PC-3 (cell line): ENCODE measurements around the gene OPN1MW3. TPM values are rescaled to one million over a fixed set of nuclear protein-coding genes. Genes with fewer than 3 reads are reported as not detected.
"Not testable (repeated sequence)": the region's sequence is repeated elsewhere in the genome, so short reads cannot be mapped to it uniquely, and the experiment has no call there.

ENCODE experiments used
- ATAC-seq: fragments of 200-7000 bp; cut with Tn5 transposase; 2 replicates; pipeline ENCODE4 v1.9.1; 2020; ENCODE audit warnings: mild to moderate bottlenecking, moderate library complexity
- BruUV-seq: library from RNA; stranded (reverse); fragments of 400-500 nt; replicated peaks from 2 replicates; lab custom pipeline; 2021; lab: Mats Ljungman, UMichigan
- CTCF ChIA-PET: fragments of 300-600 bp; sonication (Branson Sonifier 250); formaldehyde crosslinking; loops from one replicate; lab custom pipeline; 2022; ENCODE audit warnings: antibody characterized with exemption; lab: Charles Lee
- POLR2A ChIA-PET: fragments of 300-600 bp; sonication (Branson Sonifier 250); formaldehyde crosslinking; loops from one replicate; lab custom pipeline; 2022; ENCODE audit warnings: antibody characterized with exemption; ENCODE audit not compliant: unreplicated experiment; lab: Charles Lee
- DNase-seq: peaks from one replicate; pipeline ENCODE4 v3.0.0-alpha.2; 2015
- H2AFZ ChIP-seq: fragments of 300-600 bp; sonication (generic); 2 replicates; pipeline ENCODE4 v1.6.0; 2016; ENCODE audit warnings: antibody characterized with exemption, low read length
- H3F3A ChIP-seq: fragments of 300-600 bp; sonication (generic); one replicate; pipeline ENCODE4 v1.6.0; 2017; ENCODE audit warnings: antibody characterized with exemption, low read length, control low read depth, mild to moderate bottlenecking; ENCODE audit not compliant: unreplicated experiment
- H3K27ac ChIP-seq: fragments of 300-600 bp; sonication (generic); 2 replicates; pipeline ENCODE4 v1.5.1; 2016; ENCODE audit warnings: mild to moderate bottlenecking, low read length
- H3K27me3 ChIP-seq: fragments of 300-600 bp; sonication (generic); 2 replicates; pipeline ENCODE4 v1.6.1; 2016; ENCODE audit warnings: low read length, mixed read lengths
- H3K36me3 ChIP-seq: fragments of 300-600 bp; sonication (generic); 2 replicates; pipeline ENCODE4 v1.6.1; 2016; ENCODE audit warnings: low read depth, mixed run types, low read length, mixed read lengths
- H3K4me1 ChIP-seq: fragments of 300-600 bp; sonication (generic); 2 replicates; pipeline ENCODE4 v1.5.1; 2016; ENCODE audit warnings: low read length; ENCODE audit not compliant: insufficient read depth
- H3K4me2 ChIP-seq: fragments of 300-600 bp; sonication (generic); 2 replicates; pipeline ENCODE4 v1.6.0; 2016; ENCODE audit warnings: low read length
- H3K4me3 ChIP-seq: fragments of 300-600 bp; sonication (generic); 2 replicates; pipeline ENCODE4 v1.5.1; 2016; ENCODE audit warnings: mild to moderate bottlenecking, low read length, mixed read lengths
- H3K79me2 ChIP-seq: fragments of 300-600 bp; sonication (generic); 2 replicates; pipeline ENCODE4 v1.6.1; 2017; ENCODE audit warnings: low read length, mixed read lengths
- H3K9ac ChIP-seq: fragments of 300-600 bp; sonication (generic); 2 replicates; pipeline ENCODE4 v1.6.0; 2016; ENCODE audit warnings: mild to moderate bottlenecking, low read length
- H3K9me2 ChIP-seq: fragments of 300-600 bp; sonication (generic); replicated peaks from 2 replicates; pipeline ENCODE4 v1.6.1; 2016; ENCODE audit warnings: mixed run types, low read length, mixed read lengths
- H3K9me3 ChIP-seq: fragments of 300-600 bp; sonication (generic); 2 replicates; pipeline ENCODE4 v1.6.1; 2016; ENCODE audit warnings: low read length, mixed read lengths
- H4K20me1 ChIP-seq: fragments of 300-600 bp; sonication (generic); 2 replicates; pipeline ENCODE4 v1.6.1; 2016; ENCODE audit warnings: low read length, mixed read lengths
- intact Hi-C: fragments of 100-400 bp; cut with micrococcal nuclease; formaldehyde crosslinking; loops from 2 replicates; pipeline ENCODE4 v1.9.0; 2023
- total RNA-seq: library from RNA; depleted of rRNA; stranded (reverse); fragments of >200 nt; gene quantifications from 2 replicates; pipeline ENCODE4 v1.2.3, GENCODE V29; 2014

Gene OPN1MW3
- total RNA-seq, 1 experiment from 2014 or later = not detected

- H3F3A ChIP-seq, H3K36me3 ChIP-seq, DNase-seq, H3K27me3 ChIP-seq, H3K4me1 ChIP-seq, H3K9me2 ChIP-seq, H3K27ac ChIP-seq, H3K9me3 ChIP-seq, H4K20me1 ChIP-seq, intact Hi-C loops, POLR2A ChIA-PET, H2AFZ ChIP-seq, H3K4me3 ChIP-seq, H3K9ac ChIP-seq, H3K79me2 ChIP-seq, BruUV-seq, CTCF ChIA-PET, ATAC-seq, H3K4me2 ChIP-seq: not testable (repeated sequence)
Observed at GRCh38 chrX:154248076-154248475, 9.3 kb upstream of the OPN1MW3 start.

- H3K4me2 ChIP-seq, H3K79me2 ChIP-seq, DNase-seq, POLR2A ChIA-PET, H3K9ac ChIP-seq, H3K4me3 ChIP-seq, H2AFZ ChIP-seq, H3K9me2 ChIP-seq, CTCF ChIA-PET, H4K20me1 ChIP-seq, H3K36me3 ChIP-seq, H3K4me1 ChIP-seq, BruUV-seq, H3K9me3 ChIP-seq, intact Hi-C loops, H3K27ac ChIP-seq, H3F3A ChIP-seq, ATAC-seq, H3K27me3 ChIP-seq: not testable (repeated sequence)
Observed at GRCh38 chrX:154258711-154259110, 1.3 kb downstream of the OPN1MW3 start.

- H3K27ac ChIP-seq, CTCF ChIA-PET, H4K20me1 ChIP-seq, H3K36me3 ChIP-seq, H2AFZ ChIP-seq, intact Hi-C loops, H3K4me2 ChIP-seq, H3K79me2 ChIP-seq, ATAC-seq, DNase-seq, H3K9me2 ChIP-seq, H3K4me3 ChIP-seq, POLR2A ChIA-PET, H3K9ac ChIP-seq, H3K4me1 ChIP-seq, H3K9me3 ChIP-seq, BruUV-seq, H3F3A ChIP-seq, H3K27me3 ChIP-seq: not testable (repeated sequence)
Observed at GRCh38 chrX:154263072-154263471, 5.7 kb downstream of the OPN1MW3 start.

GRCh38 chrX:154269245-154269644, 11.9 kb downstream of the OPN1MW3 start:
- H3K4me3 ChIP-seq, H3K9me3 ChIP-seq, CTCF ChIA-PET, H4K20me1 ChIP-seq, H3K9me2 ChIP-seq, H3F3A ChIP-seq, DNase-seq, H3K27ac ChIP-seq, H3K4me1 ChIP-seq, intact Hi-C loops, H3K79me2 ChIP-seq, ATAC-seq, H2AFZ ChIP-seq, H3K9ac ChIP-seq, H3K27me3 ChIP-seq, H3K4me2 ChIP-seq, BruUV-seq, H3K36me3 ChIP-seq, POLR2A ChIA-PET: not testable (repeated sequence)

DNA sequence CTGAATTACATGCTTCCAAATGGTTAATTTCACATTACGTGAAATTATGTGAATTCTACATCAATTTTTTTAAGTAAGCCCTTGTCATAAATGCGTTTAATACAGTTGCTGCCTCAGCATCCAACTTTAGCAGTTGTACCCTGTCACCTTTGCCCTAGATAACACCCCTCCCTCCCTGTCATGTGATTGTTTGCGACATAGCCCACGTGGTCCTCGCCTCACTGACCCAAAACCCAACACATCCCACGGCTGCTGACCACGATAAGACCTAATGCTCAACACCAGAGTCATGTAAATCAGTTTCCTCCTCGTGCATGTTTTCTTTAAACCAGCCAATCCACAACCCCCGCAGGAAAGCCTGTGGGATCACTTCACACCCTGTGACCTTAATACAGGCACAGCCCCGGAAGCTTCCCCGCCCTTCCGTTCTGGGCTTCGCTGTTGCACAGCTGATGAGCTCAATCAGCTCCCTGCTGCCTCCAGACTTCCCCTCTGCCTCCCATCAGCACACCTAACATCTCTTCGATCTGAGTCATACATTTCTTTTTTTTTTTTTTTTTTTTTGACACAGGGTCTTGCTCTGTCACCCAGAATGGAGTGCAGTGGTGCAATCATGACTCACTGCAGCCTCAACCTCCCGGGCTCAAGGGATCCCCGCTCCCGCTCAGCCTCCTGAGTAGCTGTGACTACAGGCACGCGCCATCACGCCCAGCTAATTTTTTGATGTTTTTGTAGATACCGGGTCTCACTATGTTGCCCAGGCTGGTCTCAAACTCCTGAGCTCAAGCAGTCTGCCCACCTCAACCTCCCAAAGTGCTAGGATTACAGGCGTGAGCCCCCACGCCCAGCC, 27.3 kb downstream of the OPN1MW3 start:
- DNase-seq, H3K36me3 ChIP-seq, H3K79me2 ChIP-seq, H3K27ac ChIP-seq, intact Hi-C loops, H3K4me3 ChIP-seq, H3K4me2 ChIP-seq, H3K9ac ChIP-seq, BruUV-seq, H4K20me1 ChIP-seq, POLR2A ChIA-PET, H2AFZ ChIP-seq, H3K9me2 ChIP-seq, CTCF ChIA-PET, H3K27me3 ChIP-seq, H3F3A ChIP-seq, H3K9me3 ChIP-seq, H3K4me1 ChIP-seq: not testable (repeated sequence)
- ATAC-seq = peak; percentile 95

DNA sequence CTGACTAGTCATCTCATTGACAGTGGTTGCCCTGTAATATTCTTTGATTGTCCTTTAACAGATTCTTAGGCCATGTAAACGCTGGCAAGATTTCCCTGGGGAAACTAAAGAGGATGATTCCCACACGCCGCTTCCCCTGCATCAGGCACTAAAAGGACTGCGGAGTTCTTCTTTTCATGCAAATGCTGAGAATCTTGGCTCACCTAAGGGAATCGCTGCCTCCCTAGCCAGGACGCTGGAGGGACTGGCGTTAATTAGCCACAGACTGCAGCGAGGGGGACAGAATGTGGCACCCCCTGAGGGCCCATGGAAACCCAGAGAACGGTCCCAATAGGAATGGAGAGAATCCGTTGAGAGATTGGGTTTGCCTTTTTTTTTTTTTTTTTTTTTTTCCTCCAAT, 29.0 kb downstream of the OPN1MW3 start:
- H3K27me3 ChIP-seq, H3K4me2 ChIP-seq, H3K4me3 ChIP-seq, H3K4me1 ChIP-seq, POLR2A ChIA-PET, intact Hi-C loops, H3F3A ChIP-seq, H3K79me2 ChIP-seq, H3K9ac ChIP-seq, CTCF ChIA-PET, H3K27ac ChIP-seq, BruUV-seq, ATAC-seq, H3K36me3 ChIP-seq, H3K9me3 ChIP-seq, DNase-seq, H4K20me1 ChIP-seq, H2AFZ ChIP-seq, H3K9me2 ChIP-seq: not testable (repeated sequence)
